Keratinocyte (primary cell): ENCODE results near the gene GPR153.

Experiments used
- EZH2 ChIP-seq: IDR thresholded peaks from one replicate; pipeline ENCODE4 v1.6.1; 2012; ENCODE audit warnings: inconsistent platforms, mild to moderate bottlenecking, low read length, moderate library complexity
- TF ChIP-seq, protein P1 (sequence below), 3 experiments: IDR thresholded peaks in 1 of 3; conservative IDR thresholded peaks in 1 of 3; optimal IDR thresholded peaks in 1 of 3; 2 replicates in 2 of 3; 3 replicates in 1 of 3; pipeline versions ENCODE3 to v1.5.1; 2011; ENCODE audit warnings: low read length in 3 of 3, mild to moderate bottlenecking in 3 of 3, moderate library complexity in 2 of 3, control low read depth in 1 of 3, inconsistent platforms in 1 of 3; ENCODE audit not compliant: insufficient read depth in 2 of 3; ENCODE audit errors: extremely low read depth in 1 of 3

DNA sequence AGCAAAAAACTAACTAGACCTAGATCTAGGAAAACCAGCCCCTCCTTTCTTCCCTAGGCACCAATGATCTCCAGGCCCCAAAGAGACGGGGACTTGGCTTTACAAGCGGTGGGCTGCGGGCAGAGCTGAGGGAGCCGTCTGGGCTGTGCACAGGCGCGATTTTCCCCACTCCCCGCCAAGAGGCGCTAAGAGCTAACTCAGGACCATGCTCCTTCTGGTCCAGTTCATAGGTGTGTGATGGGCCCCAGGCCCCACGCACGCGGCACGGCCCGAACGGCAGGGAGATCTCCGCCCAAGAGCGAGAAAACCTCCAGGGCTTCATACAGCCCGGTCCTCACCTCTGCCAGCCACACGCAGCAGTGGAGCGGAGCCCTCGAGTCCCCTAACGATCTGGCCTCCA is 7.5 kb upstream of the GPR153 start:
- TF ChIP-seq EZH2, result no peak
- TF ChIP-seq, protein P1, sequence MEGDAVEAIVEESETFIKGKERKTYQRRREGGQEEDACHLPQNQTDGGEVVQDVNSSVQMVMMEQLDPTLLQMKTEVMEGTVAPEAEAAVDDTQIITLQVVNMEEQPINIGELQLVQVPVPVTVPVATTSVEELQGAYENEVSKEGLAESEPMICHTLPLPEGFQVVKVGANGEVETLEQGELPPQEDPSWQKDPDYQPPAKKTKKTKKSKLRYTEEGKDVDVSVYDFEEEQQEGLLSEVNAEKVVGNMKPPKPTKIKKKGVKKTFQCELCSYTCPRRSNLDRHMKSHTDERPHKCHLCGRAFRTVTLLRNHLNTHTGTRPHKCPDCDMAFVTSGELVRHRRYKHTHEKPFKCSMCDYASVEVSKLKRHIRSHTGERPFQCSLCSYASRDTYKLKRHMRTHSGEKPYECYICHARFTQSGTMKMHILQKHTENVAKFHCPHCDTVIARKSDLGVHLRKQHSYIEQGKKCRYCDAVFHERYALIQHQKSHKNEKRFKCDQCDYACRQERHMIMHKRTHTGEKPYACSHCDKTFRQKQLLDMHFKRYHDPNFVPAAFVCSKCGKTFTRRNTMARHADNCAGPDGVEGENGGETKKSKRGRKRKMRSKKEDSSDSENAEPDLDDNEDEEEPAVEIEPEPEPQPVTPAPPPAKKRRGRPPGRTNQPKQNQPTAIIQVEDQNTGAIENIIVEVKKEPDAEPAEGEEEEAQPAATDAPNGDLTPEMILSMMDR (optimal IDR thresholded peaks at IDR 0.05 in 1 of 3, IDR thresholded peaks at IDR 0.05 in 1 of 3, conservative IDR thresholded peaks at IDR 0.05 in 1 of 3; ENCODE audit: extremely low read depth in 1 of 3, insufficient read depth in 2 of 3, low read length in 3 of 3), result no peak
